Endothelial cell of umbilical vein (primary cell): ENCODE measurements around the gene TBXT. TPM values are rescaled to one million over a fixed set of nuclear protein-coding genes. Genes with fewer than 3 reads are reported as not detected.

Source experiments
- BruUV-seq: library from RNA; stranded (reverse); fragments of 400-500 nt; replicated peaks from 2 replicates; lab custom pipeline; 2021; lab: Mats Ljungman, UMichigan
- CTCF ChIA-PET: fragments of 300-600, 350-600 bp; sonication (Branson Sonifier 250); formaldehyde crosslinking; loops from one replicate; lab custom pipeline; 2021; ENCODE audit warnings: antibody characterized with exemption, inconsistent platforms; lab: Charles Lee
- POLR2A ChIA-PET: fragments of 300-600, 350-600 bp; sonication (Branson Sonifier 250); formaldehyde crosslinking; loops from one replicate; lab custom pipeline; 2021; ENCODE audit warnings: antibody characterized with exemption, inconsistent platforms; lab: Charles Lee
- DNase-seq: peaks from one replicate; pipeline ENCODE4 v3.0.0-alpha.2; 2011; ENCODE audit warnings: low read depth, low spot score
- FAIRE-seq: peaks from 2 replicates; lab custom pipeline; 2011; peaks lifted over from hg19 to GRCh38; lab: Jason Lieb, UNC
- H2AFZ ChIP-seq: 2 replicates; pipeline ENCODE4 v1.6.0; 2012; ENCODE audit warnings: low read depth, low read length, control low read depth, inconsistent platforms
- H3K27ac ChIP-seq: 2 replicates; pipeline ENCODE4 v1.5.1; 2011; ENCODE audit warnings: low read depth, mild to moderate bottlenecking, control low read depth, low read length, moderate library complexity; ENCODE audit not compliant: insufficient read depth
- H3K27me3 ChIP-seq, 2 experiments: 2 replicates each; pipeline versions ENCODE4 v1.6.0 to v1.6.1; 2011; ENCODE audit warnings: low read length in 2 of 2, mixed read lengths in 1 of 2; ENCODE audit not compliant: control insufficient read depth in 2 of 2, insufficient read depth in 2 of 2
- H3K36me3 ChIP-seq, 2 experiments: 2 replicates in 1 of 2; 3 replicates in 1 of 2; pipeline ENCODE4 v1.5.1; 2011; ENCODE audit warnings: low read length in 2 of 2, mild to moderate bottlenecking in 1 of 2, moderate library complexity in 1 of 2; ENCODE audit not compliant: control insufficient read depth in 2 of 2, insufficient read depth in 2 of 2; ENCODE audit errors: extremely low read depth in 1 of 2
- H3K4me1 ChIP-seq: 3 replicates; pipeline ENCODE4 v1.5.1; 2011; ENCODE audit warnings: mild to moderate bottlenecking, low read length; ENCODE audit not compliant: control insufficient read depth, insufficient read depth; ENCODE audit errors: extremely low read depth
- H3K4me2 ChIP-seq: 2 replicates; pipeline ENCODE4 v1.6.1; 2011; ENCODE audit warnings: low read length, control low read depth, mixed read lengths; ENCODE audit not compliant: insufficient read depth
- H3K4me3 ChIP-seq, 3 experiments: fragments of 200-600 bp in 1 of 3; sonication (generic), shearing (Covaris generic) in 1 of 3; replicated peaks in 1 of 3; 2 replicates each; pipeline ENCODE4 v1.5.1; 2011 to 2016; ENCODE audit warnings: control low read depth in 3 of 3, low read length in 3 of 3, mild to moderate bottlenecking in 2 of 3, inconsistent platforms in 1 of 3, low read depth in 1 of 3, moderate library complexity in 1 of 3; ENCODE audit not compliant: insufficient read depth in 1 of 3
- H3K79me2 ChIP-seq: 2 replicates; pipeline ENCODE4 v1.6.0; 2012; ENCODE audit warnings: low read length, inconsistent platforms; ENCODE audit not compliant: control insufficient read depth, insufficient read depth
- H3K9ac ChIP-seq: replicated peaks from 2 replicates; pipeline ENCODE3; 2011; ENCODE audit warnings: low read length, control low read depth; ENCODE audit not compliant: insufficient read depth; ENCODE audit errors: extremely low read depth
- H3K9me1 ChIP-seq: replicated peaks from 3 replicates; pipeline ENCODE4 v1.6.0; 2011; ENCODE audit warnings: mild to moderate bottlenecking, low read length; ENCODE audit not compliant: control insufficient read depth, insufficient read depth; ENCODE audit errors: extremely low read depth
- H3K9me3 ChIP-seq: replicated peaks from 2 replicates; pipeline ENCODE4 v1.5.1; 2012; ENCODE audit warnings: low read length, inconsistent platforms; ENCODE audit not compliant: control insufficient read depth, insufficient read depth
- H4K20me1 ChIP-seq: replicated peaks from 2 replicates; pipeline ENCODE3; 2011; ENCODE audit warnings: mild to moderate bottlenecking, low read length; ENCODE audit not compliant: control insufficient read depth, insufficient read depth; ENCODE audit errors: extremely low read depth
- EZH2 ChIP-seq: IDR thresholded peaks from 2 replicates; pipeline ENCODE4 v1.6.1; 2012; ENCODE audit warnings: borderline replicate concordance, low read depth, mild to moderate bottlenecking, moderate library complexity, low read length, inconsistent platforms; ENCODE audit not compliant: severe bottlenecking
- FOS ChIP-seq: IDR thresholded peaks from 2 replicates; pipeline ENCODE4 v1.6.1; 2011; ENCODE audit warnings: mild to moderate bottlenecking, low read length, moderate library complexity, borderline replicate concordance; ENCODE audit not compliant: insufficient read depth
- GATA2 ChIP-seq: IDR thresholded peaks from 2 replicates; pipeline ENCODE4 v1.7.0; 2011; ENCODE audit warnings: low read depth, mild to moderate bottlenecking, moderate library complexity, mixed read lengths, low read length; ENCODE audit not compliant: insufficient read length, insufficient read depth
- JUN ChIP-seq: IDR thresholded peaks from 2 replicates; pipeline ENCODE4 v1.6.1; 2011; ENCODE audit warnings: borderline replicate concordance, low read depth; ENCODE audit not compliant: insufficient read length, insufficient read depth
- MYC ChIP-seq: IDR thresholded peaks from one replicate; pipeline ENCODE4 v1.6.1; 2011; ENCODE audit warnings: mild to moderate bottlenecking, low read depth, low read length
- POLR2A ChIP-seq: IDR thresholded peaks from 2 replicates; pipeline ENCODE4 v1.6.1; 2012; ENCODE audit warnings: low read depth, mild to moderate bottlenecking, control low read depth, low read length
- POLR2AphosphoS5 ChIP-seq: IDR thresholded peaks from 2 replicates; pipeline ENCODE4 v1.6.1; 2012; ENCODE audit warnings: low read depth, mild to moderate bottlenecking, control low read depth, low read length, moderate library complexity; ENCODE audit not compliant: insufficient read depth
- dilution Hi-C: fragments of 300-500 bp; cut with MboI; formaldehyde crosslinking; loops from one replicate; pipeline ENCODE4 v1.15.0; 2019; ENCODE audit warnings: low sequenced_read_pairs; ENCODE audit not compliant: extremely low pct_ligation_motif_present
- intact Hi-C: fragments of 100-400 bp; cut with micrococcal nuclease; formaldehyde crosslinking; loops from one replicate; pipeline ENCODE4 v1.10.0; 2022
- polyA plus RNA-seq, 4 experiments: library from polyadenylated mRNA; depleted of rRNA in 3 of 4; stranded (reverse) in 3 of 4; unstranded in 1 of 4; fragments of >200 nt; gene quantifications; 2 replicates each; pipeline versions ENCODE4 v1.2.1 to v1.2.3, GENCODE V29; 2011 to 2012; ENCODE audit warnings: missing spikeins in 1 of 4
- total RNA-seq: library from RNA; stranded (reverse); gene quantifications from 2 replicates; pipeline ENCODE4 v1.2.3, GENCODE V29; 2021
- TF ChIP-seq, protein P1 (sequence below), 2 donors: IDR thresholded peaks; 1 replicate in 1 of 2; 2 replicates in 1 of 2; pipeline ENCODE4 v1.5.1; 2011; ENCODE audit warnings: low read length in 2 of 2, mild to moderate bottlenecking in 2 of 2, moderate library complexity in 2 of 2, control low read depth in 1 of 2, inconsistent platforms in 1 of 2, low read depth in 1 of 2; ENCODE audit not compliant: insufficient read depth in 1 of 2; ENCODE audit errors: extremely low read depth in 1 of 2
- TF ChIP-seq, protein P2 (sequence below): IDR thresholded peaks from 2 replicates; pipeline ENCODE4 v1.6.1; 2011; ENCODE audit not compliant: insufficient read depth, insufficient read length

TBXT gene
- total and polyA plus RNA-seq, 2 donors (not counting 3 experiments of a cell fraction or from before 2014, with no cell fraction given): not detected

DNA sequence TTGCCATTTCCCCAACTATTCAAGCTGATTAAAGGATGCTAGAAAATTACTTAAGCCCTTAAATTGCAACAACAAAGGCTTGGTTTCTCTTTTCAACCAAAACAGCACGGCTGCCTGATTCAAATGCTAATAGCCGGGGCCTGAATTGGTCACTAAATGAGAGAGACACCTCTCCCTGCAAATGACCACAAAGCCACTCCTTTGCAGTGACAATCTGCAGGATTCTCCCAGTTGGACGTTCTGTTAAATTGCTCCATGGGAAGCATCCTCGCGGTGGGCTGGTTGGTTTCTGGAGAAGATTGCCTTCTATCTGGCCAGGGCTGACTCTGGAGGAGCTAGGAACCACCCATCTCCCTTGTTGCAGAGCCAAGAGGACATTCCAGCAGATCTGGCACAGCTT lies 29.7 kb upstream of the TBXT start:
- Histone ChIP-seq H3K9me1 (no peaks in the 10 kb centered on the region), H3K9ac (no peak overlapping the region), H3K36me3 (no peaks in the 10 kb centered on the region), H3K4me2 (no peak overlapping the region), H3K4me1 (no peaks in the 10 kb centered on the region), H3K27me3 (no peaks in the 10 kb centered on the region), H4K20me1 (no peaks in the 10 kb centered on the region), H3K79me2 (no peaks in the 10 kb centered on the region), H3K9me3 (no peaks in the 10 kb centered on the region), H3K4me3 (no peak overlapping the region), H3K27ac (no peak overlapping the region), H2AFZ (no peak overlapping the region)
- intact Hi-C loops: no loop called here
- FAIRE-seq (no peak), DNase-seq (no peak)
- POLR2A ChIA-PET: no interaction called here
- dilution Hi-C loops: no loop called here
- TF ChIP-seq, protein P1, sequence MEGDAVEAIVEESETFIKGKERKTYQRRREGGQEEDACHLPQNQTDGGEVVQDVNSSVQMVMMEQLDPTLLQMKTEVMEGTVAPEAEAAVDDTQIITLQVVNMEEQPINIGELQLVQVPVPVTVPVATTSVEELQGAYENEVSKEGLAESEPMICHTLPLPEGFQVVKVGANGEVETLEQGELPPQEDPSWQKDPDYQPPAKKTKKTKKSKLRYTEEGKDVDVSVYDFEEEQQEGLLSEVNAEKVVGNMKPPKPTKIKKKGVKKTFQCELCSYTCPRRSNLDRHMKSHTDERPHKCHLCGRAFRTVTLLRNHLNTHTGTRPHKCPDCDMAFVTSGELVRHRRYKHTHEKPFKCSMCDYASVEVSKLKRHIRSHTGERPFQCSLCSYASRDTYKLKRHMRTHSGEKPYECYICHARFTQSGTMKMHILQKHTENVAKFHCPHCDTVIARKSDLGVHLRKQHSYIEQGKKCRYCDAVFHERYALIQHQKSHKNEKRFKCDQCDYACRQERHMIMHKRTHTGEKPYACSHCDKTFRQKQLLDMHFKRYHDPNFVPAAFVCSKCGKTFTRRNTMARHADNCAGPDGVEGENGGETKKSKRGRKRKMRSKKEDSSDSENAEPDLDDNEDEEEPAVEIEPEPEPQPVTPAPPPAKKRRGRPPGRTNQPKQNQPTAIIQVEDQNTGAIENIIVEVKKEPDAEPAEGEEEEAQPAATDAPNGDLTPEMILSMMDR (IDR thresholded peaks at IDR 0.05; ENCODE audit: extremely low read depth in 1 of 2, insufficient read depth in 1 of 2, low read depth in 1 of 2, low read length in 2 of 2): no peak
- TF ChIP-seq POLR2AphosphoS5: no peak
- no peak for TF ChIP-seq FOS
- no peak for TF ChIP-seq EZH2
- no peak for TF ChIP-seq POLR2A
- no peak for TF ChIP-seq JUN
- TF ChIP-seq MYC: no peak
- TF ChIP-seq GATA2: no peak
- TF ChIP-seq, protein P2, sequence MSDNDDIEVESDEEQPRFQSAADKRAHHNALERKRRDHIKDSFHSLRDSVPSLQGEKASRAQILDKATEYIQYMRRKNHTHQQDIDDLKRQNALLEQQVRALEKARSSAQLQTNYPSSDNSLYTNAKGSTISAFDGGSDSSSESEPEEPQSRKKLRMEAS: no peak
- BruUV-seq: no TSS peak
- CTCF ChIA-PET: no interaction called here
